Stimulated activated CD4-positive, alpha-beta T cell treated with anti-CD3 and anti-CD28 coated beads, TNF-alpha, amount 100 ng/mL, for 4 hours (primary cell): Measurements from ENCODE around the gene SLC25A20.

Experiments used
- DNase-seq, 3 experiments: peaks; one replicate each; pipeline ENCODE4 v3.0.0-alpha.2; 2020; ENCODE audit warnings: low read depth in 3 of 3

The SLC25A20 gene

DNA sequence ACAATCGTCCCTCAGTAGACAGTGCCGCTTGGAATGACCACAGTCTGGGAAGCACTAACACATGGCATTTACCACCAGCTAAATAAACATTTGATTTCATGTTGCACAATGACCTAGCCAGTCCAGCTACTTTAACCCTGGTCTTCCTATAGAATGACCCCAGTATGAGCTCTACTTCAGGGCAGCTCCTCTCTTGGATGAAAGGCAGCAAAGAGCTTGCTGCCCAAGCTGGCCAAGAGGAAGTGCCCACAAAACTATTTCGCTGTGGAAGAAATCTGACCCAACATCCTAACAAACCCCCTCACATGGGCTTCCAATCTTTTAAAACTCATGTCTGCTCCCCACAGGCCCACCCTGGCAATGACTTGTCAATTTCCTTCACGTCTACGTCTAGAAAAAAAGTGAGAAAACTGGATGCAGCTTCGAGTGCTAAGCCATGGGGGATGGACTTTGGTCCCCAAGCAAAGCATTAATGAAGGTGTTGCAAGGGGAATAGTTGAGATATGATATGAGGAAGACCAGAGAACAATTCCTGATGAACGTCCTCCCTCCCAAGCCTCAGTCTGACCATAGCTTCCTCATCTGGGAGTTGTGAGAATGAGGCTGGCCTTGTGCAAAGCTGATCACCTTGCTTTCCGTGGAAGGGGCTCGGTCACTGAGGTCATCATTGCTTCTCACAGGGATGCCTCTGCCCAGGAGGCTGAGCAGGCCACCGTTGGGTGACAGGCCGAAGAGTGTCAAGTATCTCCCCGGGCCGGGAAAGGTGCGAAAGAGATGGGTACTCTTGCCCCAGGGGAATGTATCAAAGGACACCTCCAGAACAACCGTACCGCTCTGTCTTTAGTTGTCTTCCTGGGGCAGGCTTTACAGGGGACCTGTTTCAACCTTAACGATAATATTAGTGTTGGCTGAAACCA is 964 bp downstream of the SLC25A20 start:
- no peak for DNase-seq

GRCh38 chr3:48896936-48897335 is 1.7 kb downstream of the SLC25A20 start:
- DNase-seq = no peak

- DNase-seq = no peak
Measured at GRCh38 chr3:48894516-48894915, 4.2 kb downstream of the SLC25A20 start.

GRCh38 chr3:48891606-48892005 is 7.1 kb downstream of the SLC25A20 start:
- no peak for DNase-seq

DNA sequence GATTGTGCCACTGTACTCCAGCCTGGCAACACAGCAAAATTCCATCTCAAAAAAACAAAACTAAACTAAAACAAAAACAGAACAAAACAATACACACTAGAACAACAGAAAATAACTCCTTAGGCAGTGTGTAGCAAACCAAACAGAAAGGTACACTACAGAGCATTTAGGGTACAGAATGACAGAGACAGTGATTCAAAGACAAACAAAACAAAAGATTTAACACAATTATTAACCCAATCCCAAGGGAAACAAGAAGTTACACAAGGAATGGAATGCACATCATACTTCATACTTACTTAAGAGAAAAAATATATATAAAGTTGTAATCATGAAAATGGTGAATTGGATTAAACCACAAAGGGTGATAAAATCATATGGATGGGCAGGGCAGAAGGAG is 12.9 kb downstream of the SLC25A20 start:
- no peak for DNase-seq

GRCh38 chr3:48881652-48882114 is 17.0 kb downstream of the SLC25A20 start:
- DNase-seq = no peak

GRCh38 chr3:48881006-48881405 is 17.7 kb downstream of the SLC25A20 start:
- no peak for DNase-seq

DNA sequence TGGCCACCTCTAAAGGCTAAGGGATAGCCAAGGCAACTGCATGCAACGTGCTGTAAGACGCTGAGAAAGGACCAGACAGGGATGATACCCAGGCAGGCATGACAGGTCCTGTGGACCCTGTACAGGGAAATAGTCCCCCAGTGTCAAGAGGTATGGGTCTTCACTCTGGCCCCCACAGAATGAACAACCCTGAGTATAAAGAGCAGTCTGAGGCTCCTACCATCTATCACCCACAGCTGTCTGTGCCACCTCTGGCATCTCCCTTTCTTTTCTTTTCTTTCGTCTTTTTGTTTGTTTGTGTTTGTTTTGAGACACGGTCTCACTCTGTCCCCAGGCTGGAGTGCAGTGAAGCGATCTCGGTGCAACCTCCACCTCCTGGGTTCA is 18.7 kb downstream of the SLC25A20 start:
- no peak for DNase-seq

- DNase-seq = no peak
Measured at GRCh38 chr3:48879307-48879993, 19.2 kb downstream of the SLC25A20 start.

DNA sequence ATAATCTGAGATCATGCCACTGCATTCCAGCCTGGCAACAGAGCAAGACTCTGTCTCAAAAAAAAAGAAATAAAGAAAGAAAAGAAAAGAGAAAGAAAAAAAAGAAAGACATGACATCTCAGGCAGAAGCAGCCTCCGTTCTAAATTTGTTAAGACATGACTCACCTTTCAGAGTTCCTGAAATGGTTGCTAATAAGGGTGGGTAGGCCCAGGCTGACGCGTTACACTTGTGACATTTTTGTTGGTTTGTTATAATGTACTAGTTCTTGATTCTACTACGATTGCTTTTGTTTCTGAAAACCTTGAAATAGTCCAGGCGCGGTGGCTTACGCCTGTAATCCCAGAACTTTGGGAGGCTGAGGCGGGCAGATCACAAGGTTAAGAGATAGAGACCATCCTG is 21.0 kb downstream of the SLC25A20 start:
- DNase-seq = no peak

DNA sequence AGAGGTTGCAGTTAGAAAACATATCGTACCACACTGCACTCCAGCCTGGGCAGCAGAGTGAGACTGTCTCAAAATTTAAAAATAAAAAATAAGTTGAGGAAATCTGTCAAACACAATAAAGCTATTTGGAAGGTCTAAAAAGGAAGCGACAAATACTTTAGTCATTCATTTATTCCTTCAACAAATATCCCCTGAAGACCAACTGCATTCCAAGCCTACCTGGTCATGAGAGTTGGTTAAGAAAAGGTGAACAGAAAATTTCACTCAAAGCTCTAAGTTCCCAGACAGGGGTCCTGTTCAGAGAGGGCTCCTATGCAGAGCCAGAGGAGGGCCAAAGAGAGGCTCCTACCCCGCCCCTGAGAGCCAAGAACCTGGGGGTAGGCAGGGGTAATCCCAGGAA is 35.6 kb downstream of the SLC25A20 start:
- no peak for DNase-seq

DNA sequence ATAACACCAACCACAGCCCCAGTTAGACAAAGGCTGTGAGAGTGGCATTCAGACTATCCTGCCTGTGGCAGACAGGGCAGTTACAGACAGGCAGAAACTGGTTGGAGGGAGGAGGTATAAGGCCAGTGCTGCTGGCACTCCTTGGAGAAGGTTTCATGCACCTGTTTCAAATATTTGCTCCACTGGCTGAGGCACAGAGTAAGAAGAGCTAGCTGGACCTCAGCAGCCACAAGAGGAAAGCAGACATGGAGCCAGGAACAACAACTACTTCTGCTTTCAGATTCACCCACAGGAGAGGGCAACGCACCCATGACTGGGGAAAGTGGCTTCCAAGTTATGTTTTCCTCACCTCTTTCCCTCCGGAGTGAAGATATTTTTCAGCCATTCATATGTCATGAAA is 39.5 kb downstream of the SLC25A20 start:
- DNase-seq = no peak

- no peak for DNase-seq
Measured at GRCh38 chr3:48858709-48859108, 40.0 kb downstream of the SLC25A20 start.

- no peak for DNase-seq
Measured at GRCh38 chr3:48857641-48858040, 41.0 kb downstream of the SLC25A20 start.

- no peak for DNase-seq
Measured at GRCh38 chr3:48856469-48856868, 42.2 kb downstream of the SLC25A20 start.

- no peak for DNase-seq
Measured at GRCh38 chr3:48855681-48856447, 42.8 kb downstream of the SLC25A20 start.

GRCh38 chr3:48852151-48852550 is 46.5 kb downstream of the SLC25A20 start:
- DNase-seq = no peak

- no peak for DNase-seq
Measured at GRCh38 chr3:48851407-48851806, 47.3 kb downstream of the SLC25A20 start.

DNA sequence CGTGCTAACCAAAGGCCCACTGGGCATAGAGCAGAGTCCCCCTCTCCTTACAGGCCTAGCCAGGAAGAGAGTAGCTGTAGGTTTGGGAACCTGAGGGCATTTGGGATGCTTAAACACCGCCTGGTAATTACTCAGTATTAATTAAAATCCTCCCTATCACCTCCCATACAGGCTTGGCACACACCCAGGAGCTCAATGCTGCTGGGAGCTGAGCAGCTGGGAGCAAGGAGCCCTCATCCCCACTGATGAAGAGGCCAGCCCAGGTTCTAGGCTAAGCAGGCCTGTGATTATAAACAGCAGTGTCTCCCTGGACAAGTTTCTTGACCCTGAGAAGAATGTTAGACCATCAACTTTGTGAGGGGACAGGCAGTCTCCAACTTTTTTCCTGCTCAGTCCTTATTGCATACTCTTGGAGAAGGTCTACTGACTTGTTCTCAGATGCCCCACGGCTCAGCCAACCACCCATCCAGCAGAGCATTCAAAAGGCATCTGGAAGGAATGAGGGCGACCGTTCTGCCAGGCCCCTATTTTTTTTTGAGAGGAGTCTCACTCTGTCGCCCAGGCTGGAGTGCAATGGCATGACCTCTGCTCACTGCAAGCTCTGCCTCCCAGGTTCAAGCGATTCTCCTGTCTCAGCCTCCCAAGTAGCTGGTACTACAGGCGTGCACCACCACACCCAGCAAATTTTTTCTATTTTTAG is 49.7 kb downstream of the SLC25A20 start:
- DNase-seq = no peak

DNA sequence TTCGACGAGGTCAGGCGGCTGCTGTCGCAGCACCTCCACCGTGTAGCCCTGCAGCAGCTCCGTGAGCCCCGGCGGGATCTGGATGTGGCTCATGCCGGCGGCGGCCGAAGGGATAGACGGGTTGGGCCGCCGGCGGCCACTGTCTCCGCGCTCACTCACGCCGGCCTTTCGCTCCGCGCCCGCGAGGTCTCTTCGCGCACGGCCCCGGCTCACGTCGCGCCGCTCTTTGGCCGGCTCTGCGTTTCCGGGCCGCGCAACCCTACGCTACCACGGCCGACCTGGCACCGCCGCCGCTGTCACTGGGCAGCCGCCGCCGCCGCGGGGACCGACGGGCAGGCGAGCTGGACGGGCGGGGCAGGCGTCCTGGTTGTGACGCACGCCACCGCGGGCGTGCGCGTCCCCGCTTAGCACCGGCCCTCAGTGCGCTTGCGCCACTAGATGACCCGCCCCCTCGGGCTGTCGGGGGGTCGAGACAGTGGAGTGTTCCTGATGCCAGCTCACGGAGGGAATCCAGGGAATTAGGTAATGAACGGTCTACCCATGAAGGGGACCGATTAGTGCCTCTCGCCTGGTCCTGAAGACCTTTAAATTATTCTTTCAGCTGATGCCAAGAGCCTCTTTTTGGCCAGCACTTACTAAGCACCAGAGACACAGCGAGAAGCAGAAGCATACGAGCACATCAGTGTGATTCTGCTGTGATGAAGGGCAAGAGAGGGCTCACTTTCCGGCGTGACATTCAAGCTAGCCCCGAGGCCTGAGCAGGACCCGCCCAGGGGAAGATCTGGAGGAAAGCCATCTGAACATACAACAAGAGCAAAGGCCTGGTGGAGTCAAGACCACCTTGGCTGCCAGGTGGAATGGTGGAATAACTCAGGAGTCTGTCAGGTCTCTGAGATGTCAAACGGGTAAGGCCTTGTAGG is 50.9 kb downstream of the SLC25A20 start, which contains the start of gene PRKAR2A:
Gene PRKAR2A, minus strand, starts transcription at position 371 of the 920 bp plus-strand sequence. Its CDS starts 278 bp downstream, at position 93.
- DNase-seq = peak; percentile 58 to 67 (median 60)
